ENCODE results near the gene TAF1A.

DNA sequence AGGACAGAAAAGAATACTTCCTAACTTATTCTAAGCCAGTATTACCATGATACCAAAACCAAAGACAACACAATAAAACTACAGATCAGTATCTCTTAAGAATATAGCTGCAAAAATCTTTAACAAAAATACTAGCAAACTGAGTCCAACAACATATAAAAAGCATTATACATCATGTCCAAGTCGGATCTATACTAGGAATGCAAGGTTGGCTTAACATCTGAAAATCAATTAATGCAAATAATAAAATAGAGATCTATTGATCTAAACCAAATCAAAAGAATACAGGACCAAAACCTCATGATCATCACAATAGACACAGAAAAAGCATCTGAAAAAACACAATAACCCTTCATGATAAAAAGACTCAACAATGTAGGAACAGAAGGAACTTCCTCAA lies 18.9 kb downstream of the TAF1A start:
- TF ChIP-seq ELF4 (IDR thresholded peaks at IDR 0.05) (no peak), FOXK2 (IDR thresholded peaks at IDR 0.05) (no peak), FOXM1 (IDR thresholded peaks at IDR 0.05; ENCODE audit: borderline replicate concordance) (no peak), ARNT (IDR thresholded peaks at IDR 0.05) (no peak), L3MBTL2 (conservative IDR thresholded peaks at IDR 0.05) (no peak), BHLHE40 (IDR thresholded peaks at IDR 0.05; ENCODE audit: borderline replicate concordance) (no peak), NFRKB (IDR thresholded peaks at IDR 0.05) (no peak), SP1 (IDR thresholded peaks at IDR 0.05) (no peak), TARDBP (IDR thresholded peaks at IDR 0.05) (no peak)
- TF ChIP-seq, protein P1, sequence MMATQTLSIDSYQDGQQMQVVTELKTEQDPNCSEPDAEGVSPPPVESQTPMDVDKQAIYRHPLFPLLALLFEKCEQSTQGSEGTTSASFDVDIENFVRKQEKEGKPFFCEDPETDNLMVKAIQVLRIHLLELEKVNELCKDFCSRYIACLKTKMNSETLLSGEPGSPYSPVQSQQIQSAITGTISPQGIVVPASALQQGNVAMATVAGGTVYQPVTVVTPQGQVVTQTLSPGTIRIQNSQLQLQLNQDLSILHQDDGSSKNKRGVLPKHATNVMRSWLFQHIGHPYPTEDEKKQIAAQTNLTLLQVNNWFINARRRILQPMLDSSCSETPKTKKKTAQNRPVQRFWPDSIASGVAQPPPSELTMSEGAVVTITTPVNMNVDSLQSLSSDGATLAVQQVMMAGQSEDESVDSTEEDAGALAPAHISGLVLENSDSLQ (IDR thresholded peaks at IDR 0.05), result no peak

Data from HEK293T (cell line).